ENCODE measurements around the gene FMN1. TPM values are rescaled to one million over a fixed set of nuclear protein-coding genes. Genes with fewer than 3 reads are reported as not detected.
A peak's percentile ranks its signal among the peaks of the same experiment; 100 is the strongest.

FMN1 gene
- total and polyA plus RNA-seq, 7 donors = 3.0 to 19.9 (median 6.7) TPM

GRCh38 chr15:33154351-33155166, 40.0 kb downstream of the FMN1 start:
- intact Hi-C loops (cut with DNase I) = no loop called here
- Histone ChIP-seq H3K36me3 (no peaks in the 10 kb centered on the region), H3K9me3 (no peaks in the 10 kb centered on the region), H3K27ac (peak overlapping the region in 2 of 4 donors; percentile 42 to 51), H3K4me3 (peak overlapping the region in 2 of 4 donors; percentile 24 to 28), H3K27me3 (no peaks in the 10 kb centered on the region), H3K4me1 (no peaks in the 10 kb centered on the region)
- peak; percentile 76 for DNase-seq
- TF ChIP-seq CTCF (IDR thresholded peaks at IDR 0.05) = no peak
- TF ChIP-seq EP300 (IDR thresholded peaks at IDR 0.05) = peak in 1 of 4 donors; percentile 74
- no peak for TF ChIP-seq POLR2A (IDR thresholded peaks at IDR 0.05)
- TF ChIP-seq POLR2AphosphoS5 (IDR thresholded peaks at IDR 0.05) = peak in 2 of 4 donors; percentile 52 to 53
- WGBS, 2 donors = 59 to 85% methylated on average over 14 of the region's 14 CpGs

GRCh38 chr15:33153548-33153947, 41.0 kb downstream of the FMN1 start:
- Histone ChIP-seq H3K27me3 (no peaks in the 10 kb centered on the region), H3K36me3 (no peaks in the 10 kb centered on the region), H3K4me3 (peak overlapping the region in 3 of 4 donors; percentile 9 to 28 (median 24)), H3K27ac (peak overlapping the region in 3 of 4 donors; percentile 26 to 49 (median 42)), H3K9me3 (no peaks in the 10 kb centered on the region), H3K4me1 (no peaks in the 10 kb centered on the region)
- WGBS, 2 donors = 94% methylated on average over 17 of the region's 17 CpGs
- intact Hi-C loops (cut with DNase I) = no loop called here
- DNase-seq = no peak
- TF ChIP-seq CTCF (IDR thresholded peaks at IDR 0.05) (no peak), POLR2AphosphoS5 (IDR thresholded peaks at IDR 0.05) (no peak)

GRCh38 chr15:33152502-33153109, 41.9 kb downstream of the FMN1 start:
- no peaks in the 10 kb centered on the region for H3K4me1 ChIP-seq
- H3K9me3 ChIP-seq = no peaks in the 10 kb centered on the region
- H3K27me3 ChIP-seq = no peaks in the 10 kb centered on the region
- TF ChIP-seq POLR2A (IDR thresholded peaks at IDR 0.05) = no peak
- TF ChIP-seq POLR2AphosphoS5 (IDR thresholded peaks at IDR 0.05) = peak in 2 of 4 donors; percentile 49 to 50
- no peak for TF ChIP-seq CTCF (IDR thresholded peaks at IDR 0.05)
- H3K27ac ChIP-seq = peak overlapping the region in 3 of 4 donors; percentile 21 to 49 (median 26)
- intact Hi-C loops (cut with DNase I) = no loop called here
- peak overlapping the region in 3 of 4 donors; percentile 9 to 28 (median 28) for H3K4me3 ChIP-seq
- no peak for DNase-seq
- WGBS, 2 donors = 59 to 70% methylated on average over 5 of the region's 5 CpGs
- H3K36me3 ChIP-seq = no peaks in the 10 kb centered on the region

GRCh38 chr15:33150971-33151370, 43.5 kb downstream of the FMN1 start:
- Histone ChIP-seq H3K4me3 (peak overlapping the region in 2 of 4 donors; percentile 1 to 28), H3K4me1 (no peaks in the 10 kb centered on the region), H3K9me3 (no peaks in the 10 kb centered on the region), H3K27ac (no peak overlapping the region), H3K27me3 (no peaks in the 10 kb centered on the region), H3K36me3 (no peaks in the 10 kb centered on the region)
- no peak for TF ChIP-seq POLR2A (IDR thresholded peaks at IDR 0.05)
- TF ChIP-seq EP300 (IDR thresholded peaks at IDR 0.05) = no peak
- TF ChIP-seq CTCF (IDR thresholded peaks at IDR 0.05) = no peak
- no peak for TF ChIP-seq POLR2AphosphoS5 (IDR thresholded peaks at IDR 0.05)
- 6 to 19% methylated on average over 1 of the region's 1 CpG for WGBS, 2 donors
- intact Hi-C loops (cut with DNase I) = no loop called here
- DNase-seq = no peak
